Eye (tissue), 1 donor: ENCODE measurements around the gene TYSND1.
"Not testable (repeated sequence)": the region's sequence is repeated elsewhere in the genome, so short reads cannot be mapped to it uniquely, and the experiment has no call there.

Experiments
- DNase-seq: peaks from one replicate; pipeline ENCODE4 v3.0.0-alpha.2; 2015

Gene TYSND1

GRCh38 chr10:70162892-70163201 lies 16.3 kb upstream of the TYSND1 start:
- DNase-seq = no peak

- no peak for DNase-seq
Observed at GRCh38 chr10:70162151-70162891, 15.8 kb upstream of the TYSND1 start.

- DNase-seq = no peak
Observed at GRCh38 chr10:70160798-70161197, 14.3 kb upstream of the TYSND1 start.

- DNase-seq = not testable (repeated sequence)
Observed at GRCh38 chr10:70159366-70159765, 12.9 kb upstream of the TYSND1 start.

GRCh38 chr10:70158113-70158512 lies 11.6 kb upstream of the TYSND1 start:
- DNase-seq = no peak

- no peak for DNase-seq
Observed at GRCh38 chr10:70155255-70155838, 8.8 kb upstream of the TYSND1 start.

- DNase-seq = no peak
Observed at GRCh38 chr10:70148516-70148915, 2.0 kb upstream of the TYSND1 start.

GRCh38 chr10:70147259-70147625 lies 742 bp upstream of the TYSND1 start:
- no peak for DNase-seq

- peak; percentile 87 for DNase-seq
Observed at GRCh38 chr10:70145666-70146488, 623 bp downstream of the TYSND1 start.

- no peak for DNase-seq
Observed at GRCh38 chr10:70145166-70145665, 1.3 kb downstream of the TYSND1 start.

GRCh38 chr10:70144372-70145110 lies 2.0 kb downstream of the TYSND1 start:
- no peak for DNase-seq

- no peak for DNase-seq
Observed at GRCh38 chr10:70142555-70142954, 3.9 kb downstream of the TYSND1 start.

GRCh38 chr10:70140297-70140696 lies 6.2 kb downstream of the TYSND1 start:
- no peak for DNase-seq

- no peak for DNase-seq
Observed at GRCh38 chr10:70139997-70140250, 6.6 kb downstream of the TYSND1 start.

- DNase-seq = no peak
Observed at GRCh38 chr10:70139151-70139996, 7.1 kb downstream of the TYSND1 start.

- DNase-seq = no peak
Observed at GRCh38 chr10:70137927-70138883, 8.3 kb downstream of the TYSND1 start.

- no peak for DNase-seq
Observed at GRCh38 chr10:70137135-70137534, 9.4 kb downstream of the TYSND1 start.

- DNase-seq = no peak
Observed at GRCh38 chr10:70135684-70136083, 10.8 kb downstream of the TYSND1 start.

GRCh38 chr10:70135046-70135445 lies 11.5 kb downstream of the TYSND1 start:
- no peak for DNase-seq

GRCh38 chr10:70132098-70133029 lies 14.1 kb downstream of the TYSND1 start, which contains the start of gene AIFM2:
Gene AIFM2, minus strand, starts transcription at chr10:70132825. Its CDS starts 8,741 bp downstream, at chr10:70124084.
- DNase-seq = peak; percentile 76
